Measurements from ENCODE around the gene EPS8. TPM values are rescaled to one million over a fixed set of nuclear protein-coding genes. Genes with fewer than 3 reads are reported as not detected.
A peak's percentile ranks its signal among the peaks of the same experiment; 100 is the strongest.

EPS8 gene
- total RNA-seq, 1 donor from 2014 or later = 117 TPM

DNA sequence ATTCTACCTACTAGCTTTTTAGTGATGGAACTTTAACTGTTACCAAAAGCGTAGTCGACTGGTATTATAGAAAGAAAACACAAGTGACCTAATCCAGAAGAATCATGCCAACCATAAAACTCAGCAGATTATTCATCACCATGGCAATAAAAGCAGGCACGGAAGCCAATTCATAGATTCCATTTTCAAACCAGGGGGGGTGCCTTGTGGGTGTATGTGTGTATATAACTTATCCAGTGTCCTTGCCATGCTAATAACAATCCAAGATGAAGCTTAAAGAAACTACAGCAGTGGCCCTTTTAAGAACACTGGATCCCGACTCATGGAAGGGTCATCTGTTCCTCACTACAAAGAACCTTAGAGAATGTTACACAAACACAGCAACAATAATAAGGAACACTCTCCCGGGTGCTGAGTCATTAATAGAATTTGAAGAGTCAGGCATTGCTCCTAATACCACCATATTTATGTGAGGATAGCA, 61.0 kb downstream of the EPS8 start:
- ATAC-seq = peak; percentile 49

DNA sequence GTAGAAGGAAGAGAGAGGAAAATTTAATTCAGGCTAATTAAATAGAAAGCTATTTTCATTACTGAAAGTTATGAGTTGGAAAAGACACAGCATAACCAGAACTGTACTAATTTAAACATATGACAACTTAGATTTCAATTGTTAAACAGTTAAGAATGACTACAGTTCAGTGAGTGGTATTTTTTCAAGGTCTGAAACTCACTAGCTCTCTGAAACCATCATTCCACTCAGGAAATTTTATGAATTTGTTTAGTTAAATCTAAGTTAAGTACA, 62.4 kb downstream of the EPS8 start:
- no peak for ATAC-seq
- intact Hi-C loops (cut with DNase I) = no loop called here
- no peak for DNase-seq (ENCODE audit: low spot score)

More for the DNA sequence above, 61.0 kb downstream of the EPS8 start:
- DNase-seq (ENCODE audit: low spot score) = no peak
- intact Hi-C loops (cut with DNase I) = no loop called here

DNA sequence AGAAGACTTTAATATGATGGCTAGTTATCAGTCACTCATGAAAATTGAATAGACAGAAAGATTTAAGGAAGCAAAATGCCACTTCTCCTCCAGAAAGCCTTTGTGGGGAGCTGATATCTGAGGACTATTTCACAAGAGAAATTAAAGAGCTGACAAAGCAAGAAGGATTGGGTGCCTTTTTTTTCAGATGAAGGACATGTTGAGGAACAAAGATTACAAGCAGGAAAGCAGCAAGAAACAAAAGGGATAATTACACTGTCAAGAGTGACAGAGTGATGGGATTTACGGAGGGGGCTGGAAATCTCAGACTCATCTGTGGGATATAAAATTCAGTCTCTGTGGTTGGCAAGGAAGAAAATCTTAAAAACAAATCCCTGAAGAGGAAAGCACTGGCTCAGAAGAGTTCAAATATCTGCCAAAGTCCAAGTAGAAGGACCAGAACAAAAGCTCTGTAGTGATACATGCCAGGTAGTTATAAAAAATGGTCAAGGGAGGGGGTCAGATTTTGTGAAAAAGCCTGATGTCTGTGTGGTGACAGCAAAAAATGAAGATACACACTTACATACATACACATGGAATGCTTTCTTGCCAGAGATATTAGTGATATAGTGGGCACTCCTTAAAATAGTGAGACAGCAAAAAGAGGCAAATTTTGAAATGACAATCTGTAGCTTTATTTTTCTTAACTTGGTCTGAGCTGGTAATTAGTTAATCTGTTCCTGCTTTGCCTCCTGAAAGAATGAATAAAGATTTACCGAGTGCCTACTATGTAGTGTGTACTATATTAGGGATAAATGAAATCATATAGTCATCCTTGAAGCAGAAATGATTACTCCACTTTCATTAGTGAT, 62.9 kb downstream of the EPS8 start:
- ATAC-seq (peak; percentile 66), DNase-seq (ENCODE audit: low spot score) (no peak)
- intact Hi-C loops (cut with DNase I) = no loop called here

DNA sequence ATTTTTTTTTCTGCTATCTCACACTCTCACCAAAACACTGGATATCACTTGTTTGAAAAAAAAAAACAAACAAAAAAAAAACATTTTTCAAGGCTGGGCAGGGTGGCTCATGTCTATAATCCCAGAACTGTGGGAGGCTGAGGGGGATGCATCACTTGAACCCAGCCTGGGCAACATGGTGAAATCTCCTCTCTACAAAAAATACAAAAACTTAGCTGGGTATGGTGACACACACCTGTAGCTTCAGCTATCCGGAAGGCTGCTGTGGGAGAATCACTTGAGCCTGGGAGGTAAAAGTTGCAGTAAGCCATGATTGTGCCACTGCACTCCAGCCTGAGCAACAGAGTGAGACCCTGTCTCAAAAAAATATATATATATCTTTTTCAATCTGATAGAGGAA, 66.2 kb downstream of the EPS8 start:
- intact Hi-C loops (cut with DNase I) = no loop called here
- ATAC-seq (no peak), DNase-seq (ENCODE audit: low spot score) (no peak)

DNA sequence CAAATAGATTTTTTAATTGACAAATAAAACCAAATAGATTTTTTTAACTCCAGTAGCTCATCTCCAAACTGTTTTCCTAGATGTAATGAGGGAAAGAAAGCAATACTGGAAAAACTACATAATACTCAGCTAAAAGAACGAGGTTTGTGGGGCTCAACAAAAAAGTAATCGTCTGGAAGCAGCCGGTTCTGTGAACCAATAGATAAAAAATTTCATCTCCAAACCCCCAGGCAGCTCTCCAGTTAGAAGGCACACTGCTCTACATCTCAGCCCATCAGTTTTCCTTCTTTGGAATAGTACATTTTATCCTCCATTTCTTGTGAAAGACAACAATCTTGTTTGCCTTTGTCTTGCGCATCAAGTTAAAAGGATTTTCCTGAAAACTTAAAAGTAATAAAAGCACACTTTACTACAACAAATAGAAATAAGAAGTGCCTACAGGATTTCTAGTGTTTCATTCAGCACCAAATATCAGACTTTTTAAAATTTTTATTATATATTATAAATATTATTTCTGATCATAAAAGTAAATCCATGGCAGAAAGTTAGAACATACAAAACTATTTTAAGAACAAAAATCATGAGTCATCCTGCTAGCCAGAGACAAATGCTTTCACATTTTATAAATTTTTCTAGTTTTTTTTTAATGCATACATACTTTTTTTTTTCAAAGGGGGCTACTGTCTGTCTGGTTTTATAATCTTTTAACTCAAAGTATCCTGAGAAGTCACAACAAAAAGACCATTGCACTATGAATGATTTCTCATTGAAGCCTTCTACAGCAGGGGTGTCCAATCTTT, 67.7 kb downstream of the EPS8 start:
- intact Hi-C loops (cut with DNase I) = no loop called here
- DNase-seq (ENCODE audit: low spot score) = no peak
- ATAC-seq = no peak

DNA sequence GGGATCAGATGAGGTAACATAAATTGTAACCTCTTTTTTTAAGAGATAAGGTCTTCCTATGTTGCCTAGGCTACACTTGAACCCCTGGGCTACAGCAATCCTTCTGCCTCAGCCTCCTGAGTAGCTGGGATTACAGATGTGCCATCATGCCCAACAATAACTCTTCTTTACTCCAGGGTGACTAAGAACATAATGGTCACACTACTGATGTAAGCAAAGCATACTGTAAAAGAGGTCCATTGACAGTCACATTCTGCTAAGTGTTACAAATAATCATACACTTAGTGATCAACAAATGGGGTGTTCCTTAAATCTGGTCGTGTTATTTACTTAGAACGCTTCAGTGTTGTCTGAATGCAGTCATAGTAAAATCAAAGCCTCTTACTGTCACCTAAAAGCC, 68.9 kb downstream of the EPS8 start:
- DNase-seq (ENCODE audit: low spot score) (no peak), ATAC-seq (no peak)
- intact Hi-C loops (cut with DNase I) = no loop called here

DNA sequence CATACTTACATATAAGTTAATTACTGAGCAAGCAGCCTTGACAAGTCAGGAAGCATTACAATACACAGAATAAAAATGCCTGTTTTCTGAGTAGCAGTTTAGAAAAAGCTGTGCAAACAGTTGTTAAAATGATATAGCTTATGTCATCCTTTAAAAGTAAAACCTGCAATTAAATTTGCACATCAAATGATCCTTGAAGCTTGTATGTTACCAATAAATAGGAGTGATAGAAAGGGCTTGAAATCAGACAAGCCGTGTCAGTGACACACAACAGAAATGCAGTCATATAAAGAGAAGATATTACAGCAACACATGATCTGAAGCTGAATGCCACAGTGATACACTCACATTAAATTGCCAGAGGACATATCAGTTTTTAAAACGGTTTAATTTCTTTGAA, 70.0 kb downstream of the EPS8 start:
- intact Hi-C loops (cut with DNase I) = no loop called here
- DNase-seq (ENCODE audit: low spot score) (no peak), ATAC-seq (no peak)

DNA sequence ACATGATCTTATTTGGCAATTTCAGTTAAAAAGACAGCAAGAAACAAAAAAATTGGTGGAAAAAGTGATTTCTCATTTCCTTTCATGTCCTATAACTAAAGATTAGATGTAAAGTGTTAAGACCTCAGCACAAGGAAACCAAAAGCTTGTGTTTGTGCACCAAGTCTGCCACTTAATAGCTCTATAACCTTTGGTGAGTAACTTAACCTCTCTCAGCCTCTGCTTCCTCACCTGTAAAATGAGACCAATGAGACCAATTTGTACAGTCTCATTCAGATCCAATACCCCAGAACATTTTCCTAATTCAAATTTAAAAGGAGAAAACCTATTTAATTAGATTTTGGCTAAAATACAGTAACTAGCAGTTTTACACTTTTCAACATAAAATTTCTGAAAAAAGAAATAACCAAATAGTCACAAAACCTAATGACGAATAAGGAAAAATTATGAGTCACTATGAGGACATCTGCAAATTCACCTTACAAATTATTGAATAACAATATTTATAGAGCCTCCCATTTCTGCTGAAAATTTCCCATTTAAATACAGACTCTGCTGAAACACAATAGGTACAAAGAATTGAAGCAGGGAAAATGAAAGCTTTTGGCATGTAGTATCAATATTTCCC, 71.1 kb downstream of the EPS8 start:
- no peak for ATAC-seq
- DNase-seq (ENCODE audit: low spot score) = no peak
- intact Hi-C loops (cut with DNase I) = no loop called here

DNA sequence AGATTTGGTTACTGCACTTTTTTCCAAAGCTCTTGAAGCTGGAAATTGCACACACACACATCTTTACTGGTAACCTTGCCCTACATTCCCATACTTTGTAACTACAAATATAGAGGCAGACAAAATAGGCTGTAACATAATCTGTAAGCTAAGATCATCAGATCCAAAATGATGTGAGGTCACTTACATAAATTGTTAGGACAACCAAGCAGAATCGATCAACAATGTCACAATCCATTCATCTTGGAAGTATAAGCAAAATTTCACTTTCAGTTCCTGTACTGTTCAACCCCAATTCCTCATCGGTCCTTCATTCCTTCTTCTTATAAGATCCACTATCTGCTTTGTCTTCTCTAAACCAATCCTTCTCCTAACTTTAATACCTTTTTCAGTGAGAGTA, 72.6 kb downstream of the EPS8 start:
- ATAC-seq (no peak), DNase-seq (ENCODE audit: low spot score) (no peak)
- intact Hi-C loops (cut with DNase I) = no loop called here

DNA sequence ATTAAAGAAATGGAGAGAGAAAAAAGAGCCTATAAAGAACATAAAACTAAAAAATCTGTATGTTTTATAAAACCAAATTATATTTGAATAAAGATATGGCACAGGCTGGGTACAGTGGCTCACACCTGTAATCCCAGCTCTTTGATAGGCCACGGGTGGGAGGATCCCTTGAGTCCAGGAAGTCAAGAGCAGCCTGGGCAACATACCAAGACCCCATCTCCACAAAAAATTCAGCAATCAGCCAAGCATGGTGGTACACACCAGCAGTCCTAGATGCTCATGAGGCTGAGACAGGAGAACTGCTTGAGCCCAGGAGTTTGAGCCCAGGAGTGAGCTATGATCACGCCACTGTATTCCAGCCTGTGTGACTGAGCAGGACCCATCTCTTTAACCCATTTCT, 74.9 kb downstream of the EPS8 start:
- intact Hi-C loops (cut with DNase I) = no loop called here
- no peak for ATAC-seq
- no peak for DNase-seq (ENCODE audit: low spot score)

DNA sequence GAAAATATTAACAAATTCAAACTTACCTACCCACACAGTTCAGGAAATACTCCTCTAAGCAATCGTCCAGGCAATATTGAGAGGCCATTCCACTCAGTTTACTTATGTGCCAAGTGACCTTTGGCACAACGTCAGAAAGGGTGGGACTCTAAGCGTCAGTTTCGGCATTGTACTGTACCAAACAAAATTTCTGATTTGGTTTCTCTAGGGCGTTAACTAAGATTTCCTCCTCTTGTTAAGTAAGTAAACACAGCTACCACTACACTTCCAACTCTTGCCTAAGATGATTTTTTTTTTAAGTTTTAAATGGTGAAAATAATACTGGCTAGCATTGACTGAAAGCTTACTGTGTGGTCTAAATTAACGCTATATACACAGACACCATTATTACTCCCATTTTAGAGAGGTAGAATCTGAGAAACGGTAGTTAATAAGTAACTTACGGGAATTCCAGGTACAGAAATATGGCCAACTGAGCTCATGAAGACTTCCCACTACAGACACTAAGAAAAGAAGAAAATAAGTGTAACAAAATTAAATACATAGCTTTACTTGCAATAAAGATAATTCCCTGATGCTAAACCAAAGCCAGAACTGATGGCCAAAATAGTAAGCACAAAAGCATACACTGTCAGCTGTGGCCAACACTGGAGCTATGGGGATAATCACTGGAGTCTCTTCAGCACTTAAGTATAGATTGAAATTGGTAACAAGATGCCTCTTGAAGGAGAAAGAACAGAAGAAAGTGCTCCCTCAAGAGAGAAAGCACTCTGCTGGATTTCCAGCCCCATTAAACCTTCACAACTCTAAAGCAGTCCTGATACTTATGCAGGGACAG, 76.1 kb downstream of the EPS8 start:
- intact Hi-C loops (cut with DNase I) = no loop called here
- peak; percentile 89 for ATAC-seq
- peak; percentile 69 for DNase-seq (ENCODE audit: low spot score)

DNA sequence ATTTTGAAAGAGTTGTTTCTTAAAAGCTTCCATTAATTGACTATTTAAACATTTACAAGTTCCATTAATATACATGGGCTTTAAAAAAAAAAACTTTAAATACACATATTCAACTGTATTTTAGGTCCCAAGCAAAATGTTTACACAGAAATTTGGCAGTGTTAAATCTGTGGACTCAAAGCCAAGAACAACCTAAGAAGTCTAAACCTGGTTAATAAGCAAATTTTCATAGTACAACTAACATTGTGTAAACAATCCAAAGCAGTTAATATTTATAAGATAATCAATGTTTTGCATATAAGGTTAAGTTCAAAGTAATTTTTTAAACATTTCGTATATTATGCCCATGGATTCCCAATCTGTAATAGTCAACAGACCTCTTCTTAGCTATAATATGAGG, 77.0 kb downstream of the EPS8 start:
- ATAC-seq = no peak

DNA sequence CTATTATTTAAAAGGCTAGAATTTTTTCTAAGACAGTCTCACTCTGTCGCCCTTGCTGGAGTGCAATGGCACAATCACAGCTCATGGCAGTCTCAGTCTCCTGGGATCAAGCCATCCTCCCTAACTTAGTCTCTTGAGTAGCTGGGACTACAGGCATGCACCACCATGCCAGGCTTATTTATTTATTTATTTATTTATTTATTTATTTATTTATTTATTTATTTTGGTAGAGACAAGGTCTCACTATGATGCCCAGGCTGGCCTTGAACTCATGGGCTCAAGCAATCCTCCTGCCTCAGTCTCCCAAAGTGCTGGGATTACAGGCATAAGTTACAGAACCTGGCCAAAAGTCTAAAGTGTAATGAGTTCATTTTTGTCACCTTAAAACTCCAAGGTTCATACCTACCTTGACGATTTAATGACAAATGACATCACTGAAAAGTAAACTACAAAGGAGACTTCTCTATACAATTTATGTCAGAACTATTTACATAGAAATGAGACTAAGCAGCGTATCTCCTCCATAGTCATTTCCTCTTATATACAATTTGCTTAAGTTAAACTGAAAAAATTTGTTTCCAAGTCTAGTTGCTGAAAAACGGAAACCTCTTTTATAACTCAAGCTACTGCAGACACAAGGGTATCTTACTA, 78.2 kb downstream of the EPS8 start:
- DNase-seq (ENCODE audit: low spot score) = no peak
- intact Hi-C loops (cut with DNase I) = no loop called here
- ATAC-seq = no peak

More for the DNA sequence above, 77.0 kb downstream of the EPS8 start:
- DNase-seq (ENCODE audit: low spot score) = no peak
- intact Hi-C loops (cut with DNase I) = no loop called here

DNA sequence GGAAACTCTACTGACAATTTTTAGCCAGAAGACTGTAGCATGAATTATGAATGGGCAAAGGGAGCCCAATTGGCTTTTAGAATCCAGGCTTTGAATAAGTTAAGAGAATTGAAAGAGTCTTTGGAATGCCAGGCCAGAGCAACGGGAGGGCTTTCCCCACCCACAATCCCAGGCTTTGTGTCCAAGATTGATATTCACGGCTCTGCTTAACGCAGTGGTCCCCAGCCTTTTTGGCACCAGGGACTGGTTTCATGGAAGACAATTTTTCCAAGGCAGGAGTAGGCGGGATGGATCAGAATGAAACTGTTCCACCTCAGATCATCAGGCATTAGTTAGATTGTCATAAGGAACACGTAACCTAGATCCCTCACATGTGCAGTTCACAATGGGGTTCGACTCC, 79.6 kb downstream of the EPS8 start:
- no peak for ATAC-seq
- intact Hi-C loops (cut with DNase I) = no loop called here
- DNase-seq (ENCODE audit: low spot score) = no peak

DNA sequence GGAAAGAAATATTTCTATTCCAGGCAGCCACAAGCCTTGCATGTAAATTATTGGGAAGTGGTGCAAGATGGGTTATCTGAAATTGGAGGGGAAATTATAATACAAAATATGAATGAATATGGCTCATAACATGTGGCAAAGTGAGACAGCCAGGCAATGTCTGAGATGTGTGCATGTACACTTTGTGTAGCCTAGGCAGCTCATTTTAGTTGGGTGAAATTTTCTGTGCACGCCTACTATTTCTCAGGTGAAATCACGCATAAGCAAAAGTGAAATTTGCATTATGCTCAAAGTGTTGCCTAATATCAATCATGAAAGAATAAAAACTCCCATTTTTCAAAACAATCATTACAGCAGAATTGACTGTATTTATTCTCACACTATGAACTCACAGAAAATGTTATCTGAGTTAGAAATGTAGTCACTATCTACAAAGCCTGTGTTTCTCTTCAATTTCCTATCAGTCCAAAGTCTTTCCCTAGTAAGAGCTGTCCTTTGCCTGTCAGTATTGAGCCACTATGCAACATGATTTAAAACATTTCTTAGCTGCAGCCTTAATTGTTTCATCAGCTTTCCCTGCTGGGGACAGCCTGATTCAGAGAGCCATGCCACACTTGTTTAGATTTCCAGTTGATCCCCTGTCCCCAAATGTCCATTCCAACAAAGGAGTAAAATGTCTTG, 80.7 kb downstream of the EPS8 start:
- DNase-seq (ENCODE audit: low spot score) = no peak
- ATAC-seq = no peak
- intact Hi-C loops (cut with DNase I) = no loop called here

DNA sequence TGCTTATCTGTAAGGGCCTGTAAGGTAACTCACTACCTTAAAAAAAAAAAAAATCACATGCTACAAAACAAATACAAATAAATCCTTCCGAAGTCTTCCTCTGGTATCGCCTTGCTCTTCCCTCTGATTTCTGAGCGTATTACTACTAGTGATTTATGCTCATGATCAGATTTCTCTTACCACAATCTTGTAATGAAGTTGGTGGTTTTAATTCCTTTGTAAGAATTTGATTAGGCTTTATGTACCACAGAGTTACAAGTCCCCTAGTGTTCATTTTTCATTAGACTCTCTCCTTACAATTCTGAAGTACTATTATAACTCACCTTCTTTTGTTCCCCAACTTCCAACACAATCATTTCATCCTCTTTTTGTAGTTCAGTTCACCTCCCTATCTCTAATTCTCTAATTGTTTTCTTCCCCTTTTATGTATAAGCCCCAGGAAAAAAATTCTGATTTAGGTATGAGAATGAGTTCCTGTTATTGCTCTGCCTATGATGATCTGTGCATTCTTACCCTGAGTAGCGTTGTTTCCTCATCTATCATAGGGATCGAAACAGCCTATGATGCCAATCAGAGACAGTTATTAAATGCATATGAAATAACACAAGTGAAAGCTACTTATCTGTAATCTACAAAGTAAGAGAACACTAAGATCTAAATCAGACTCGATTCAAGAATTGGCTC, 81.5 kb downstream of the EPS8 start:
- DNase-seq (ENCODE audit: low spot score) = no peak
- intact Hi-C loops (cut with DNase I) = no loop called here
- no peak for ATAC-seq

DNA sequence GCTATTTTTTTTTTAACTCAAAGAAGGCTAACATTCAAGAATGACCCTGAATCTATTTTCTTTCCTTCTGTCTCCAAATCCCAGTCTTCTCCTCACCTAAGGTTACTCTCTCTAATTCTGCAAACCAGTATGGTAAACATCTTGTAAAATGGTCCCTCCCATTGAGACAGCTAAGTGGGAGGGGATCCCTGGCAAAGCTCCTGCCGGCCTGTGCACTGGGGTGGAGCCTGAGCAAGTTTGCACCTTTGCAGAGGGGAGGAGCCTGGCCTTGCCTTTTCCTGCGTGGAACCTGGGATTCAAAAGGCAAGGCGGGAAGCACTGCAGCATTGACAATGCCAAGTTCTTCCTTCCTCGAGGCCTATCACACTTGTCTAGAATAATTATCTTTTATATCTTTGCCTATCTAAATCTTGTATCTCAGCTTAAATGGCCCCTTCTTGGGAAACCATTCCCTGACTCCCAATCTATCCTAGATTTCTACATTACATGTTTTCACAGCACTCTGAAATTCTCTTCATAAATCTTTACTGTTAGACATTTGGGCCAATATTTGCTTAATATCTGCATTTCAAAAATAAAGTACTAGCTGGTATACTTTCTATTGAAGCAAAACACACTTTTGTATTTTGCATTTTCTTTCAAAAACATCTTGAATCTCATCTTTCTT, 83.0 kb downstream of the EPS8 start:
- intact Hi-C loops (cut with DNase I) = no loop called here
- ATAC-seq (no peak), DNase-seq (ENCODE audit: low spot score) (no peak)
